B cell (primary cell): ENCODE data around the gene WNK4. TPM values are rescaled to one million over a fixed set of nuclear protein-coding genes. Genes with fewer than 3 reads are reported as not detected.

Source experiments
- ATAC-seq: fragments of 200-7000 bp; cut with Tn5 transposase; one replicate; pipeline ENCODE4 v1.10.0; 2021; ENCODE audit warnings: low read depth, mild to moderate bottlenecking, moderate number of reproducible peaks, moderate library complexity
- CTCF ChIA-PET: fragments of 350-600 bp; sonication (Branson Sonifier 250); formaldehyde crosslinking; loops from one replicate; lab custom pipeline; 2021; ENCODE audit warnings: antibody characterized with exemption, inconsistent platforms; lab: Charles Lee
- POLR2A ChIA-PET: fragments of 350-600 bp; sonication (Branson Sonifier 250); formaldehyde crosslinking; loops from one replicate; lab custom pipeline; 2021; ENCODE audit warnings: antibody characterized with exemption; lab: Charles Lee
- DNase-seq: peaks from one replicate; pipeline ENCODE4 v3.0.0; 2013
- H2AFZ ChIP-seq: 2 replicates; pipeline ENCODE4 v1.6.1; 2012; ENCODE audit warnings: mild to moderate bottlenecking, low read depth, low read length; ENCODE audit not compliant: insufficient read depth, poor library complexity, severe bottlenecking
- H3K27ac ChIP-seq, 2 donors: 1 replicate in 1 of 2; 2 replicates in 1 of 2; pipeline ENCODE4 v1.5.1; 2012 to 2013; ENCODE audit warnings: low read length in 2 of 2, mild to moderate bottlenecking in 2 of 2, moderate library complexity in 1 of 2
- H3K27me3 ChIP-seq, 4 experiments: fragments of 200-600 bp in 1 of 4; sonication (generic) in 1 of 4; replicated peaks in 1 of 4; 1 replicate in 2 of 4; 2 replicates in 2 of 4; pipeline versions ENCODE4 v1.6.1 to v1.7.0; 2013 to 2016; ENCODE audit warnings: low read length in 3 of 4, mild to moderate bottlenecking in 2 of 4, mixed read lengths in 1 of 4, moderate library complexity in 1 of 4; ENCODE audit not compliant: insufficient read depth in 4 of 4, control insufficient read depth in 3 of 4; ENCODE audit errors: control extremely low read depth in 1 of 4
- H3K36me3 ChIP-seq, 2 experiments: replicated peaks in 1 of 2; 1 replicate in 1 of 2; 2 replicates in 1 of 2; pipeline versions ENCODE4 v1.6.1 to v1.7.1; 2013; ENCODE audit warnings: low read length in 1 of 2; ENCODE audit not compliant: insufficient read depth in 2 of 2, control insufficient read depth in 1 of 2; ENCODE audit errors: control extremely low read depth in 1 of 2, extremely low read depth in 1 of 2
- H3K4me1 ChIP-seq, 2 donors: fragments of 200-600 bp in 1 of 2; sonication (generic) in 1 of 2; 1 replicate in 1 of 2; 2 replicates in 1 of 2; pipeline versions ENCODE4 v1.5.1 to v1.6.1; 2013 to 2017; ENCODE audit warnings: low read length in 2 of 2; ENCODE audit not compliant: control insufficient read depth in 2 of 2, insufficient read depth in 2 of 2
- H3K4me2 ChIP-seq: replicated peaks from 2 replicates; pipeline ENCODE3; 2012; ENCODE audit warnings: mild to moderate bottlenecking, low read depth, low read length; ENCODE audit not compliant: poor library complexity, severe bottlenecking
- H3K4me3 ChIP-seq, 5 experiments: fragments of 200-600 bp in 1 of 5; sonication (generic) in 1 of 5; 1 replicate in 3 of 5; 2 replicates in 2 of 5; pipeline versions ENCODE4 v1.5.1 to v1.7.0; 2011 to 2016; ENCODE audit warnings: low read length in 4 of 5, mild to moderate bottlenecking in 4 of 5, low read depth in 2 of 5, control low read depth in 1 of 5, moderate library complexity in 1 of 5; ENCODE audit not compliant: insufficient read depth in 1 of 5; ENCODE audit errors: control extremely low read depth in 1 of 5, extremely low read depth in 1 of 5
- H3K79me2 ChIP-seq: fragments of 200-600 bp; sonication (generic); one replicate; pipeline ENCODE4 v1.6.0; 2016; ENCODE audit warnings: low read length; ENCODE audit not compliant: control insufficient read depth, insufficient read depth
- H3K9ac ChIP-seq: fragments of 200-600 bp; sonication (generic); 2 replicates; pipeline ENCODE4 v1.6.1; 2017; ENCODE audit warnings: mild to moderate bottlenecking, low read length, moderate library complexity
- H3K9me3 ChIP-seq, 3 donors: one replicate each; pipeline versions ENCODE4 v1.6.1 to v1.7.1; 2013; ENCODE audit warnings: low read length in 2 of 3; ENCODE audit not compliant: control insufficient read depth in 2 of 3, insufficient read depth in 1 of 3; ENCODE audit errors: control extremely low read depth in 1 of 3
- H4K20me1 ChIP-seq: 2 replicates; pipeline ENCODE4 v1.6.0; 2012; ENCODE audit warnings: mild to moderate bottlenecking, low read length; ENCODE audit not compliant: insufficient read depth, control insufficient read depth, poor library complexity, severe bottlenecking
- H3K27ac Mint-ChIP-seq: one replicate; pipeline ENCODE4 v1.8.0; 2021; ENCODE audit warnings: mixed read lengths
- H3K27me3 Mint-ChIP-seq: one replicate; pipeline ENCODE4 v1.8.0; 2021; ENCODE audit warnings: mixed read lengths
- H3K4me1 Mint-ChIP-seq: one replicate; pipeline ENCODE4 v1.8.0; 2021; ENCODE audit warnings: mixed read lengths
- H3K4me3 Mint-ChIP-seq: one replicate; pipeline ENCODE4 v1.8.0; 2021; ENCODE audit warnings: mixed read lengths
- H3K9me3 Mint-ChIP-seq: one replicate; pipeline ENCODE4 v1.8.0; 2022; ENCODE audit warnings: mixed read lengths; ENCODE audit not compliant: insufficient read depth
- EZH2 ChIP-seq: IDR thresholded peaks from 2 replicates; pipeline ENCODE4 v1.6.1; 2012; ENCODE audit warnings: borderline replicate concordance, low read depth, mild to moderate bottlenecking, moderate library complexity, low read length; ENCODE audit not compliant: insufficient read depth, poor library complexity, severe bottlenecking
- WGBS: methylation state at CpG from one replicate; pipeline ENCODE4 v1.1.5; 2013; ENCODE audit warnings: missing lambda C conversion rate; ENCODE audit not compliant: insufficient coverage; 5-methylcytosine and 5-hydroxymethylcytosine counted together
- intact Hi-C: fragments of 100-400 bp; cut with micrococcal nuclease; formaldehyde crosslinking; loops from one replicate; pipeline ENCODE4 v1.10.0; 2022
- polyA plus RNA-seq: library from polyadenylated mRNA; depleted of rRNA; stranded (reverse); fragments of >200 nt; gene quantifications from 2 replicates; pipeline ENCODE4 v1.2.3, GENCODE V29; 2012
- total RNA-seq, 2 donors: library from RNA; stranded (reverse); fragments of 120-200 nt in 1 of 2; gene quantifications; 1 replicate in 1 of 2; 2 replicates in 1 of 2; pipeline versions ENCODE4 v1.2.3 to v1.2.4, GENCODE V29; 2013 to 2022
- TF ChIP-seq, protein P1 (sequence below): fragments of 200-600 bp; IDR thresholded peaks from one replicate; pipeline ENCODE4 v1.8.0; 2022; ENCODE audit warnings: antibody characterized with exemption, mild to moderate bottlenecking

WNK4 gene
- total and polyA plus RNA-seq, 2 donors (not counting 1 experiment from before 2014, with no cell fraction given), result 0.03 to 0.44 TPM

DNA sequence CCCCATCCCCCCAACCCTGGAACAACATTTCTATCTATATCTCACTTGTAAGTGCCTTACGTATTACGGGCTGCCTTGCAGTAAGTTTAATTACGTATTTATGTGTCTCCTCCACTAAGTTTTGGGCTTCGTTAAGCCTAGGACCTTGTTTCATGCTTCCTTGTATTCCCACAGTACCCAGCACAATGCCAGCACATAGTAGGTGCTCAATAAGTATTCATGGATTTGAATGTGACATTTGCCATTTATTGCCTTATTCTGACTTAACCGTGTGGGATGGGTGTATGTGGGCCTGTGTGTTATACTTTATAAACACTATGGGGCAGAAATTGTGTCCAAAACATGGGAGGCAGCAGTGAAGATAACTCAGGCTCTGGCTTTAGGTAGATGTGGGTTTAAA lies 12.1 kb downstream of the WNK4 start:
- ChIA-PET CTCF (no interaction called here), POLR2A (interaction anchor here (0.6 kb wide), 1 partner anchor 16 kb away, joined by 6 read pairs; no protein-coding TSS in a partner anchor)
- H3K4me2 ChIP-seq, result no peak overlapping the region
- H3K9ac ChIP-seq, result no peak overlapping the region
- H3K4me3 ChIP-seq, result no peak overlapping the region
- TF ChIP-seq, protein P1, sequence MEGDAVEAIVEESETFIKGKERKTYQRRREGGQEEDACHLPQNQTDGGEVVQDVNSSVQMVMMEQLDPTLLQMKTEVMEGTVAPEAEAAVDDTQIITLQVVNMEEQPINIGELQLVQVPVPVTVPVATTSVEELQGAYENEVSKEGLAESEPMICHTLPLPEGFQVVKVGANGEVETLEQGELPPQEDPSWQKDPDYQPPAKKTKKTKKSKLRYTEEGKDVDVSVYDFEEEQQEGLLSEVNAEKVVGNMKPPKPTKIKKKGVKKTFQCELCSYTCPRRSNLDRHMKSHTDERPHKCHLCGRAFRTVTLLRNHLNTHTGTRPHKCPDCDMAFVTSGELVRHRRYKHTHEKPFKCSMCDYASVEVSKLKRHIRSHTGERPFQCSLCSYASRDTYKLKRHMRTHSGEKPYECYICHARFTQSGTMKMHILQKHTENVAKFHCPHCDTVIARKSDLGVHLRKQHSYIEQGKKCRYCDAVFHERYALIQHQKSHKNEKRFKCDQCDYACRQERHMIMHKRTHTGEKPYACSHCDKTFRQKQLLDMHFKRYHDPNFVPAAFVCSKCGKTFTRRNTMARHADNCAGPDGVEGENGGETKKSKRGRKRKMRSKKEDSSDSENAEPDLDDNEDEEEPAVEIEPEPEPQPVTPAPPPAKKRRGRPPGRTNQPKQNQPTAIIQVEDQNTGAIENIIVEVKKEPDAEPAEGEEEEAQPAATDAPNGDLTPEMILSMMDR, result no peak
- TF ChIP-seq EZH2, result no peak
- Mint-ChIP-seq H3K27me3 (peaks cover 16% of the 10 kb centered on the region), H3K4me1 (peaks cover 14% of the 10 kb centered on the region), H3K4me3 (no peak overlapping the region), H3K9me3 (no peaks in the 10 kb centered on the region), H3K27ac (no peak overlapping the region)
- H3K36me3 ChIP-seq, result peaks cover 0 to 2% of the 10 kb centered on the region in 2 experiments
- no peak overlapping the region for H2AFZ ChIP-seq
- DNase-seq (no peak), ATAC-seq (no peak)
- intact Hi-C loops, result no loop called here
- 76% methylated on average over 3 of the region's 5 CpGs for WGBS
- H3K79me2 ChIP-seq, result peaks cover 13% of the 10 kb centered on the region
- no peak overlapping the region for H3K27ac ChIP-seq
- peaks cover 4 to 8% of the 10 kb centered on the region in 2 donors for H3K4me1 ChIP-seq
- H3K27me3 ChIP-seq, result peaks cover 0 to 8% (median 0%) of the 10 kb centered on the region in 4 experiments
- no peaks in the 10 kb centered on the region for H3K9me3 ChIP-seq
- H4K20me1 ChIP-seq, result no peaks in the 10 kb centered on the region

DNA sequence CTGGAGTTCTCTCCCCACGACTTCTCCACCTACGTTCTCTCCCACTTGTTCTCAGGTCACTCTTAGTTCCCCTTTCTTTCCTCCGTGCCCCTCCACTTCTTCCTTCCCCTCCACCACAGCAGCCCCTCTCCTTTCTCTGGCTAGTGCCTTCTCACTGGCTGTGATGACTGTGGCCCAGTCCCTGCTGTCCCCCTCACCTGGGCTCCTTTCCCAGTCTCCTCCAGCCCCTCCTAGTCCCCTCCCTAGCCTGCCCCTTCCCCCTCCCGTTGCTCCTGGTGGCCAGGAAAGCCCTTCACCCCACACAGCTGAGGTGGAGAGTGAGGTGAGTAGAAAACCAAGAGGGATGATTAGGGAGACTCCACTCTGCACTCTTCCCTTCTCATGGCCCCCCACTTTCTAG lies 14.7 kb downstream of the WNK4 start:
- Mint-ChIP-seq H3K27ac (no peak overlapping the region), H3K9me3 (no peaks in the 10 kb centered on the region), H3K27me3 (peaks cover 1% of the 10 kb centered on the region), H3K4me3 (no peak overlapping the region), H3K4me1 (peaks cover 27% of the 10 kb centered on the region)
- Histone ChIP-seq H3K27me3 (no peaks in the 10 kb centered on the region), H3K4me1 (peaks cover 14 to 21% of the 10 kb centered on the region in 2 donors), H3K36me3 (peaks cover 0 to 2% of the 10 kb centered on the region in 2 experiments), H3K9ac (no peak overlapping the region), H3K9me3 (peaks cover 0 to 3% (median 0%) of the 10 kb centered on the region in 3 donors), H2AFZ (no peak overlapping the region), H3K4me3 (no peak overlapping the region), H3K27ac (no peak overlapping the region), H3K79me2 (peaks cover 23% of the 10 kb centered on the region), H4K20me1 (no peaks in the 10 kb centered on the region), H3K4me2 (no peak overlapping the region)
- ATAC-seq, result no peak
- TF ChIP-seq EZH2, result no peak
- TF ChIP-seq, protein P1, result no peak
- CTCF ChIA-PET, result no interaction called here
- WGBS, result 15% methylated on average over 3 of the region's 4 CpGs
- DNase-seq, result no peak
- POLR2A ChIA-PET, result interaction anchor here (0.6 kb wide), 1 partner anchor 297 kb away, joined by 5 read pairs; no protein-coding TSS in a partner anchor
- intact Hi-C loops, result no loop called here
